Neuron (in vitro differentiated cells): ENCODE data around the gene FAM53A.
"Not testable (repeated sequence)": the region's sequence is repeated elsewhere in the genome, so short reads cannot be mapped to it uniquely, and the experiment has no call there.

ENCODE experiments used
- H2AFZ ChIP-seq: one replicate; pipeline ENCODE4 v1.6.1; 2013; ENCODE audit warnings: low read depth, mild to moderate bottlenecking, inconsistent platforms, low read length, moderate library complexity
- H3K27me3 ChIP-seq: one replicate; pipeline ENCODE4 v1.6.1; 2013; ENCODE audit warnings: low read length; ENCODE audit not compliant: insufficient read depth
- H3K36me3 ChIP-seq: one replicate; pipeline ENCODE4 v1.6.1; 2013; ENCODE audit warnings: low read length; ENCODE audit not compliant: insufficient read depth
- H3K4me1 ChIP-seq: one replicate; pipeline ENCODE4 v1.6.1; 2013; ENCODE audit warnings: low read length; ENCODE audit not compliant: insufficient read depth
- H3K4me3 ChIP-seq: 2 replicates; pipeline ENCODE4 v1.5.1; 2013; ENCODE audit warnings: mild to moderate bottlenecking, low read length, moderate library complexity
- H3K9me3 ChIP-seq: one replicate; pipeline ENCODE4 v1.6.1; 2013; ENCODE audit warnings: low read length

The FAM53A gene

DNA sequence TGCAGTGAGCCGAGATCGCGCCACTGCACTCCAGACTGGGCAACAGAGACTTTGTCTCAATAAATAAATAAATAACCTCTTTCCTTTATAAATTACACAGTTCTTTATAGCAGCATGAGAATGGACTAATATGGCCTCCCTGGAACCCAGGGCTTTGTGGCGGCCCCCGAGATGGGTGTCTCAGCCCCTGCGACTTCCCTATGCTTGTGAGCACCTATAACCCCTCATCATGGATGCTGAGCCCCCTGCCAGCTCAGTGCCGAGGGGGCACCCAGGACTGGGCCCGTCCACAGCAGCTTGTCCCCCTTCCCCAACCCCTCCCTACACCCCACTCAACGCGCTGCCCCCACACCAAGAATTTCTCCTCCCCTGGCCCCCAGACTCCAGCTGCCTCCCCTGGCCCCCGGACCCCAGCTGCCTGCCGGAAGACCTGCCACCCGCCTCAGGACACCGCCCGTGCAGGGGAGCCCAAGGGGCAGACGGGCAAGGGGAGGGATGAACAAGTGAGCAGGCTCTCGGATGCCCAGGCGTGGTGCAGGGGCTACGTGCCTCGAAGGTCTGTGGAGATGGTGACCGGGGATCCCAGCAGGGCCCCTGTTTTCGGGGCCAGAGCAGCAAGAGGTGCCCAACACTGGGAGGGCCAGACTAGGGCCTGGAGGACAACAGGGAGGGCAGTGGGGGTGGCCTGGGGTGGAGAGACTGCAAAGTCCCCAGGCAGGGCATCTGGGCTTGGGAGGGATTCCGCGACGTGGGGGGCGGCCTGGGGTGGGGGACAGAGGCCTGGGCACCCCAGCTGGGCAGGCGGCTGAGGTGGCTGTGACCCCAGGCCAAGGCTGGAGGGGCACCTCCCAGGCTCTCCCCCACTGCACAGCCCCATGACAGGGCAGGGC is 74.0 kb downstream of the FAM53A start:
- no peaks in the 10 kb centered on the region for H3K9me3 ChIP-seq
- peaks cover 20% of the 10 kb centered on the region for H3K27me3 ChIP-seq

DNA sequence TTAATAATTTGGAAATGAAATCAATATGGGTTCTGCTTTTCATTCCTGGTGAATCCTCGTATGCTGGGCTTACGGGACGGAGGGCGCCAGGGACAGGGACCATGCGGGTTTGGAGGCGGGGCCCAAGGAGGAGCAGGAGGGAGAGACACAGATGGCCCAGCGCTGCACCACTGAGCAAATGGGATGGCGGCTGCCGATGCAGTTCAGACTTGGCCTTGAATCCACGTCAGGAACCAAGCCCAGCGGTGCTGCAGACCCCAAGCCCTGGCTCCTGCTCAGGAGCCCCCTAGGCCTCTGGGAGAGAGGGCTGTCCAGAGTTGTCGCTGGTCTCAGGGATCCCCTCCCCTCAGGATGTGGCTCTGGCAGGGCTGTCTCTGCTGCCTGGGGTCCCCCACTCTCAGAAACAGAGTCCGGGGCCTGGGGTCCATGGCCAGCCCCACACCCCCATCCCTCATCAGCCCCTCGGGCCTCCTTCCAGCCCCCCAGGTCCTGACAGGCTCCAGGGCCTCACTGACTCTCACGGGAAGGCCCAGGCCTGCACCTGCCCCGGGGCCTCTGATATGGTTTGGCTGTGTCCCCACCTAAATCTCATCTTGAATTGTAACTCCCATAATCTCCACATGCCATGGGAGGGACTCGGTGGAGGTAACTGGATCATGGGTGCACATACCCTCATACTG is 75.2 kb downstream of the FAM53A start:
- no peak overlapping the region for H3K4me3 ChIP-seq
- no peaks in the 10 kb centered on the region for H3K9me3 ChIP-seq
- H2AFZ ChIP-seq, result no peak overlapping the region
- peaks cover 21% of the 10 kb centered on the region for H3K27me3 ChIP-seq
- H3K36me3 ChIP-seq, result no peaks in the 10 kb centered on the region
- no peaks in the 10 kb centered on the region for H3K4me1 ChIP-seq

More for the DNA sequence above, 74.0 kb downstream of the FAM53A start:
- no peaks in the 10 kb centered on the region for H3K4me1 ChIP-seq
- H3K4me3 ChIP-seq, result no peak overlapping the region
- no peak overlapping the region for H2AFZ ChIP-seq
- no peaks in the 10 kb centered on the region for H3K36me3 ChIP-seq

DNA sequence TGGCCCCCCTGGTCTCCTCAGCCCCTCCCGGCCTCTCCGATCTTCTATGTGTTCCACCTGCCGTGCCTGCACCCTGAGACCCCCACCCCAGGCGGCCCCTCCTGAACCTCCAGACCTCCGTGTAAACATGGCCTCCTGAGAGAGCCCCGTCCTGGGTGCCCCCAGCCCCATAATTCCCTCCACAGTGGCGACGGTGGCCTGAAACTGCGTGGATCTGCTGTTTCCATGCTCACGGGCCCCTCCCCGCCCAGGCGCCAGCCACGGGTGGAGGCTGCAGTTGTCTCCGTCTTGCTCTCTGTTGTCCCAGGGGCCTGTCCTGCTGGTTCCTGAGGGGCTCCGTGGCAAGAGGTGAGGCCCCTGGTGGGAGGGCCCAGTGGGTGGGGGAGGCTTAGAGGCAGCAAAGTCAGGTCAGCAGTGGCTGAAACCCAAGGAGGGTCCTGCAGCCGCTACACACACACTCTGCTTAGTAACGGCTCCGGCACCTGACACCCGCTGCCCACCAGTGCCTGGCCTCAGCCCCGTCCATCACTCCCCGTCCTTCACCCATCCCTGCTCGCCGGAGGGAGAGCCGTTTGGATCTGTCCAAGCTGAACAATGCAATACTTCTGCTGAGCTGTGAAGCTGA is 75.8 kb downstream of the FAM53A start:
- Histone ChIP-seq H3K36me3 (no peaks in the 10 kb centered on the region), H3K4me3 (no peak overlapping the region), H3K4me1 (no peaks in the 10 kb centered on the region), H3K27me3 (peaks cover 28% of the 10 kb centered on the region), H3K9me3 (no peaks in the 10 kb centered on the region), H2AFZ (no peak overlapping the region)

DNA sequence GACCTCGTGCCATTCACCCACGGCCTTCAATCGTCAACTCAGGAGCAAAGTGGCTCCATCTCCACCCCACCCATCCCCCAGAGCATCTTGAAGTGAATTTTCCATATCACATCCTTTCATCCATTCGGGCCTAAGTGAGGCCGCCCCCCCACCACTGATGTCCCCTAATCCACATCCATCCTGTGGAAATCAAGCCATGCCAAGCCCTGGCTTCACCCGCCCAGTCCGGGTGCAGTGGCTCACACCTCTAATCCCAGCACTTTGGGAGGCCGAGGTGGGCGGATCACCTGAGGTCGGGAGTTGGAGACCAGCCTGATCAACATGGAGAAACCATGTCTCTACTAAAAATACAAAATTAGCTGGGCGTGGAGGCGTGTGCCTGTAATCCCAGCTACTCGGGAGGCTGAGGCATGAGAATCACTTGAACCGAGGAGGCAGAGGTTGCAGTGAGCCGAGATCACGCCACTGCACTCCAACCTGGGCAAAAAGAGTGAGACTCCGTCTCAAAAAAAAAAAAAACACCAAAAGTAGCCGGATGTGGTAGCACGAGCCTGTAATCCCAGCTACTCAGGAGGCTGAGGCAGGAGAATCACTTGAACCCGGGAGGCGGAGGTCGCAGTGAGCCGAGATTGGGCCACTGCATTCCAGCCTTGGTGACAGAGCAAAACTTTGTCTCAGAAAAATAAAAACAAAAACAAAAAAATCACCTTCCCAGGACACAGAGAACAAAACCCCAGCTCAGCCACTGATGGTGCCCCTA is 76.5 kb downstream of the FAM53A start:
- H3K27me3 ChIP-seq, result peaks cover 31% of the 10 kb centered on the region
- not testable (repeated sequence) for H3K9me3 ChIP-seq, H3K36me3 ChIP-seq, H2AFZ ChIP-seq, H3K4me3 ChIP-seq, H3K4me1 ChIP-seq

- H3K9me3 ChIP-seq, result no peaks in the 10 kb centered on the region
- H2AFZ ChIP-seq, result no peak overlapping the region
- no peak overlapping the region for H3K4me3 ChIP-seq
- peaks cover 17% of the 10 kb centered on the region for H3K27me3 ChIP-seq
- peaks cover 4% of the 10 kb centered on the region for H3K4me1 ChIP-seq
- H3K36me3 ChIP-seq, result no peaks in the 10 kb centered on the region
Measured at GRCh38 chr4:1604706-1605205, 79.4 kb downstream of the FAM53A start.

GRCh38 chr4:1604181-1604705 is 79.9 kb downstream of the FAM53A start:
- H3K36me3 ChIP-seq, result no peaks in the 10 kb centered on the region
- no peak overlapping the region for H2AFZ ChIP-seq
- no peak overlapping the region for H3K4me3 ChIP-seq
- H3K4me1 ChIP-seq, result peaks cover 4% of the 10 kb centered on the region
- H3K9me3 ChIP-seq, result no peaks in the 10 kb centered on the region
- H3K27me3 ChIP-seq, result peaks cover 17% of the 10 kb centered on the region

DNA sequence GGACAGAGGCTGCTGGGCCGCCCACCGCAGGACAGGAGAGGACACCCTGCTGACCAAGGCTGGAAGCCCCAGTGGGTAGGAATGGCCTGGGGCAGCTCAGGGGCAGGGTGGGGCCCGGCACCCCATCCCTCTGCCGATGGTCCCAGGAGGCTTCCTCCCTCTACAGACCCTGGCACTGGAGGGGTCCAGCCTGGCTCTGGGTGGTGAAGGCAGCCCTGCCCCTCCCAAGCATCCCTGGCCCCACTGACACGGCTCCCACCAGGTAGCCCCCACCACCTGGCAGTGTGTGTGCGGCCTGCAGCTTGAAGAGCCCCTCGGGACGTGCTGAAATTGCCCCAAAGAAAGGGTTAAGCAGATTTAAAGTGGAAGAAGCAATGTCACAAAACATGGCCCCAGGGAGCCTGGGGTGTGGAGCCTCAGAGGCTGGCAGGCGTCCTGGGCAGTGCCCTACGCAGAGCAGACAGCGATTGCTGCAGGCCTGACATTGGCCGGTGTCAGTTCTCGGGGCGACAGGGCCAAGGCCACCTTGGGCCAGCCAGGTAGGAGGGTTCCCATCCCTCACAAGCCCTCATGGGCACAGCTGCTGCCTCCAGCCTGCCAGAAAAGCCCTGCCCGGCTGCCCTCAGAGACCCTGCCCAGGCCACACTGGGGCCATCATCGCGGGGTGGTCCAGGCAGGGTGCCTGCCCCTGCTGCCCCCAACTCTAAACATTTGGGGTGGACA is 80.5 kb downstream of the FAM53A start:
- H3K9me3 ChIP-seq, result no peaks in the 10 kb centered on the region
- H3K36me3 ChIP-seq, result no peaks in the 10 kb centered on the region
- H3K27me3 ChIP-seq, result peaks cover 19% of the 10 kb centered on the region
- H3K4me1 ChIP-seq, result peaks cover 4% of the 10 kb centered on the region
- H3K4me3 ChIP-seq, result no peak overlapping the region
- H2AFZ ChIP-seq, result no peak overlapping the region

DNA sequence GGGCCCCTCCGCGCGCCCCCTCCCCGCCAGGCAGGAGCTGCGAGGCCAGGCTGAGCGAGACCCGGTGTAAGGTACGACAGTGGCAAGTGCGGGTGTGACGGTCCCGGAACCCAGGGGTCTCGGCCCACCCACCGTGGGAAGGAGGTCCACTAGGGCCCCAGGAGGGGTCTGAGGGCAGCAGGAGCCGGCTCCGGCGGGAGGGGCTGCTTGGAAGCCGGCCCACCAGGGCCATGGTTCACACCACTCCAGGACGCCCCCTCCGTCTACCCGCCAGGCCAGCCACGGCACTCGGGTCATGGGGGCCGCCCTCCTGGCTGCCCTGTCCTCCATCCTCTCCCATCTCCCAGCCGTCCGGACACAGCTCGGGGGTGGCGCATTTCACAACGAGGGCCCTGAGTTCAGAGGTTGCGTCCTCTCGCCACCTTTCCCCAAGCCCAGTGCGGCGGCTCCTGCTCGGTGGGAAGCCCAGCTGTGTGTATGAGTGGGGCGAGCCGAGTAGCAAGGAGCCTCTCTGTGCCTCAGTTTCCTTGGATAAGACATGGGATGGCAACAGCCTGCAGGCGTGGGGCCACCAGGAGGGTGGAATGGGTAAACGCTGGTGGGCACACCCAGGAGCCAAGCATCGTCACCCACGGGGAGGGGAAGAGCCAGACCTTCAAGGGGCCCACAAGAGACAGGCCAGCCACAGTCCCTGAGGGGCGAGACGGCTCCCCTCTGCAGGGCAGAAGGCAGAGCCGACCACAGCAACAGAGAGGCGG is 81.3 kb downstream of the FAM53A start:
- Histone ChIP-seq H3K36me3 (no peaks in the 10 kb centered on the region), H3K27me3 (peaks cover 14% of the 10 kb centered on the region), H3K4me3 (no peak overlapping the region), H3K4me1 (peaks cover 4% of the 10 kb centered on the region), H2AFZ (no peak overlapping the region), H3K9me3 (no peaks in the 10 kb centered on the region)

DNA sequence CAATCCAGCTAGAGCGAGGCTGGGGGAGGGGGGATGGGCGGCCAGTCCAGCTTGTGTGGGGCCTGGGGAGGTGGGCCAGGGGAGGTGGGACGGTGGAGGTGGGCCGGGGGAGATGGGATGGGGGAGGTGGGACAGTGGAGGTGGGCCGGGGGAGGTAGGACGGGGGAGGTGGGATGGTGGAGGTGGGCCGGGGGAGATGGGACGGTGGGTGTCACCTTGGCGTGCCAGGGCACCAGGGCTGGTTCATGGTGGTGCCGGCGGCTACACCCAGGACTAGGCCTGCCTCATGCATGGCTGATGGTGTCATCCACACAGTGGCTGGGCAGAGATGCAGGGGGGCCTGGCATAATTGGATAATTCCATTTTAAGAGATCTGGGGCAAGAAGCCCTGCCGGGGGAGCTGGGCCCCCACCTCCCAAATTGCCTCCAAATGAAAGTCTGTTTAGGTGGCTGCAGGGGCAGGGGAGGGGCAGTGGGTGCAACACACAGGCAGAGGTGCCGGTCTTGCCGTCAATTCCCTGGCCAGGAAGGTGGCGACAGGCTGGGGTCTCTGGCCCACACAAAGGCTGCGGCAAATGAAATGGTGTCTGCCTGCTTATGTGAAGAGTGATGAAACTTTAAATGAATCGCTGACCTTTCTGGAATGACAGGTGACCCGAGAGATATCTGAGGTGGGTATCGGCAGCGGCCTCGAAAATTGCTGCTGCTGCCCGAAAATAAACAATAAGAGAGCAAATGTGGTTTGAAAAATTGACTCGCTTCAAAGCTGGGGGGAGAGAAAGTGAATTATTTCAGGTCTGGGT is 82.1 kb downstream of the FAM53A start:
- no peaks in the 10 kb centered on the region for H3K36me3 ChIP-seq
- H3K27me3 ChIP-seq, result peaks cover 14% of the 10 kb centered on the region
- H3K9me3 ChIP-seq, result no peaks in the 10 kb centered on the region
- H3K4me1 ChIP-seq, result peaks cover 4% of the 10 kb centered on the region
- H2AFZ ChIP-seq, result no peak overlapping the region
- no peak overlapping the region for H3K4me3 ChIP-seq

GRCh38 chr4:1601533-1601835 is 82.6 kb downstream of the FAM53A start:
- no peaks in the 10 kb centered on the region for H3K9me3 ChIP-seq
- H3K27me3 ChIP-seq, result peaks cover 14% of the 10 kb centered on the region
- no peak overlapping the region for H2AFZ ChIP-seq
- H3K4me1 ChIP-seq, result peaks cover 4% of the 10 kb centered on the region
- no peaks in the 10 kb centered on the region for H3K36me3 ChIP-seq
- H3K4me3 ChIP-seq, result no peak overlapping the region

DNA sequence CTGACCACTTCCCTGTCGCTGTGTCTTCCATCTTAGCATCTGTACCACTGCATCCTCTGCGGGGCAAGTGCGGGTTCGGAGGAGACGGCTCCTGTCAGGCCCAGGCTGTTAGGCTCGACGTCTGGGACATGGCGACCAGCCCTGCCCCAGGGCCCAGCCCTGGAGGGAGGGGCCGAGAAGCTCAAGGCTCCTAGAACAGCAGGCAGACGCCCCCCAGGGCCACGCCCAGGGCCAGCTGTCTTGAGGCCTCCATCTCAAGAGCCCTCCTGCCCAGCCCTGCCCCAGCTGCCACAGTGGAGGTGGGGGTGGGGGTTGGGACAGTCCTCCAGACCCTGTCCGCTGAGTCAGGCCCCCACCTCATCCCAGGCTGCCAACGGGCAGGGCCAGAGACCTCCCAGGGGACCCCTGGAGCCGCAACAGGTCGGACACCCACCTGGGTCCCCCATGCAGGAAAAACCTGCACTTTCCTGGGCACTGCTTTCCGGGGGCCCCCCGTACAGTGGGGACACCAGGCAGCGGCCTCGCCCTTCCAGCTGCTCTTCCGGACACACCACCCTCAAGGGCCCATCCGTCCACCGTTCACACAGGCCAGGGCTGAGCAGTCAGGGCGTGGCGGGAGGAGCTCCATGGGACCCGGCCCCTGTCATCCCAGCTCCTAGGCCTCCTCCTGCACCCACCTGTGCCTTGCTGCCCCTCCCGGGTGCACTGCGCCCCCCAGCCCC is 83.1 kb downstream of the FAM53A start:
- Histone ChIP-seq H3K27me3 (peaks cover 14% of the 10 kb centered on the region), H3K9me3 (no peaks in the 10 kb centered on the region), H3K4me1 (peaks cover 4% of the 10 kb centered on the region), H2AFZ (no peak overlapping the region), H3K4me3 (no peak overlapping the region), H3K36me3 (no peaks in the 10 kb centered on the region)
